ENCODE data around the gene DNAH7.

DNAH7 gene

DNA sequence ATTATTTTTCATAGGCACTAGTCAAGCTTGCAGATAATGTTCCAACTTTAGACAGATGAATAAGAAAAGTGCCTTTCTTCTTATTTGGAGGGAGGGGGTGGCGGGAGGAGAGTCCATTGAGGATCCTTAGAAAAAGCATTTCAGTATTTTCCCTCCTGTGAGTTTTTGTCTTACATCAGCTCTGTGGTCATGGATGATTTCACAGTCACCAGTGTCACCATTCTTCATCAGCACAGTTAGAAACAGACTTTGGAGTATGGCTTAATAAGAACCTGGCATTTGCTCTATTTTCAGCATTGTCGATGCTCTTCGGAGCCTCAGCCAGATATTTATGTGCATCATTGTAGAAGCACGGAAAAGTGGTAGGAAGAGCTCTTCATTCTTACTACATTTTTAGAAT lies 341.5 kb downstream of the DNAH7 start:
- no peak overlapping the region for H3K4me3 ChIP-seq (ENCODE audit: low read length)
- DNase-seq (ENCODE audit: low read depth): no peak
- no peak for TF ChIP-seq CTCF (conservative IDR thresholded peaks at IDR 0.05; ENCODE audit: low read depth, low read length)

- DNase-seq (ENCODE audit: low read depth): no peak
- TF ChIP-seq CTCF (conservative IDR thresholded peaks at IDR 0.05; ENCODE audit: low read depth, low read length): no peak
Observed at GRCh38 chr2:195722075-195722474, 346.6 kb downstream of the DNAH7 start.

GRCh38 chr2:195721042-195721441 lies 347.6 kb downstream of the DNAH7 start:
- no peak for DNase-seq (ENCODE audit: low read depth)
- no peak for TF ChIP-seq CTCF (conservative IDR thresholded peaks at IDR 0.05; ENCODE audit: low read depth, low read length)
- no peak overlapping the region for H3K4me3 ChIP-seq (ENCODE audit: low read length)

More at GRCh38 chr2:195722075-195722474, 346.6 kb downstream of the DNAH7 start:
- H3K4me3 ChIP-seq (ENCODE audit: low read length): no peak overlapping the region

GRCh38 chr2:195716466-195716865 lies 352.2 kb downstream of the DNAH7 start:
- TF ChIP-seq CTCF (conservative IDR thresholded peaks at IDR 0.05; ENCODE audit: low read depth, low read length): no peak
- H3K4me3 ChIP-seq (ENCODE audit: low read length): no peak overlapping the region

GRCh38 chr2:195711478-195711877 lies 357.2 kb downstream of the DNAH7 start:
- no peak overlapping the region for H3K4me3 ChIP-seq (ENCODE audit: low read length)
- TF ChIP-seq CTCF (conservative IDR thresholded peaks at IDR 0.05; ENCODE audit: low read depth, low read length): no peak
- no peak for DNase-seq (ENCODE audit: low read depth)

More at GRCh38 chr2:195716466-195716865, 352.2 kb downstream of the DNAH7 start:
- no peak for DNase-seq (ENCODE audit: low read depth)

GRCh38 chr2:195709901-195710806 lies 358.5 kb downstream of the DNAH7 start:
- no peak for DNase-seq (ENCODE audit: low read depth)

More at GRCh38 chr2:195709901-195710806, 358.5 kb downstream of the DNAH7 start:
- no peak overlapping the region for H3K4me3 ChIP-seq (ENCODE audit: low read length)
- TF ChIP-seq CTCF (conservative IDR thresholded peaks at IDR 0.05; ENCODE audit: low read depth, low read length): no peak

All from retinal pigment epithelial cell (primary cell).